Pulmonary artery endothelial cell (primary cell): ENCODE measurements around the gene TTYH1. TPM values are rescaled to one million over a fixed set of nuclear protein-coding genes. Genes with fewer than 3 reads are reported as not detected.

Experiments used
- DNase-seq: peaks from one replicate; pipeline ENCODE4 v3.0.0-alpha.2; 2011; ENCODE audit warnings: low read depth, low spot score
- total RNA-seq: library from RNA; depleted of rRNA; stranded (reverse); fragments of >200 nt; gene quantifications from 2 replicates; pipeline ENCODE4 v1.2.3, GENCODE V29; 2014

The TTYH1 gene
- total RNA-seq, 1 donor from 2014 or later, result not detected

- DNase-seq, result no peak
Measured at GRCh38 chr19:54475706-54476105, 60.4 kb downstream of the TTYH1 start.

GRCh38 chr19:54477650-54478049, 62.4 kb downstream of the TTYH1 start:
- no peak for DNase-seq

- no peak for DNase-seq
Measured at GRCh38 chr19:54478677-54479266, 63.5 kb downstream of the TTYH1 start.

- DNase-seq, result no peak
Measured at GRCh38 chr19:54480051-54480450, 64.8 kb downstream of the TTYH1 start.

GRCh38 chr19:54481326-54481930, 66.2 kb downstream of the TTYH1 start:
- DNase-seq, result no peak

- no peak for DNase-seq
Measured at GRCh38 chr19:54482889-54483288, 67.6 kb downstream of the TTYH1 start.

GRCh38 chr19:54484451-54484850, 69.2 kb downstream of the TTYH1 start:
- no peak for DNase-seq

- DNase-seq, result no peak
Measured at GRCh38 chr19:54485851-54486250, 70.6 kb downstream of the TTYH1 start.

Other genes with a start within 250 kb of the TTYH1 start
- gene TMC4, start 242.3 kb upstream of the TTYH1 start, total RNA-seq, result 0.11 and 0.86 TPM in 2 replicates
- 35.5 and 63.1 TPM in 2 replicates for gene MBOAT7, start 225.9 kb upstream of the TTYH1 start, total RNA-seq
- gene TSEN34, start 224.2 kb upstream of the TTYH1 start, total RNA-seq, result 58.7 and 65.7 TPM in 2 replicates
- 1,456 and 2,816 TPM in 2 replicates for gene RPS9, start 214.6 kb upstream of the TTYH1 start, total RNA-seq
- not detected in 2 replicates for gene LILRB3, start 192.5 kb upstream of the TTYH1 start, total RNA-seq
- gene LILRA6, start 172.7 kb upstream of the TTYH1 start, total RNA-seq, result not detected in 2 replicates
- gene LILRB5, start 158.2 kb upstream of the TTYH1 start, total RNA-seq, result not detected in 2 replicates
- gene LILRB2, start 134.4 kb upstream of the TTYH1 start, total RNA-seq, result not detected in 2 replicates
- not detected in 2 replicates for gene LILRA5, start 102.3 kb upstream of the TTYH1 start, total RNA-seq
- not detected in 2 replicates for gene LILRA4, start 76.3 kb upstream of the TTYH1 start, total RNA-seq
- not detected in 2 replicates for gene LAIR1, start 50.5 kb upstream of the TTYH1 start, total RNA-seq
- 26.8 and 33.6 TPM in 2 replicates for gene LENG8, start 33.7 kb downstream of the TTYH1 start, total RNA-seq
- gene LENG9, start 48.3 kb downstream of the TTYH1 start, total RNA-seq, result 6.8 and 7.9 TPM in 2 replicates
- 30.2 and 35.7 TPM in 2 replicates for gene CDC42EP5, start 57.8 kb downstream of the TTYH1 start, total RNA-seq
- gene LAIR2, start 87.4 kb downstream of the TTYH1 start, total RNA-seq, result not detected in 2 replicates
- gene LILRA2, start 158.3 kb downstream of the TTYH1 start, total RNA-seq, result not detected in 2 replicates
- not detected in 2 replicates for gene LILRA1, start 178.2 kb downstream of the TTYH1 start, total RNA-seq
- not detected in 2 replicates for gene LILRB1, start 215.0 kb downstream of the TTYH1 start, total RNA-seq
- not detected in 2 replicates for gene LILRB4, start 247.5 kb downstream of the TTYH1 start, total RNA-seq